T-cell (primary cell): Measurements from ENCODE around the gene NECTIN4. TPM values are rescaled to one million over a fixed set of nuclear protein-coding genes. Genes with fewer than 3 reads are reported as not detected.

ENCODE experiments used
- ATAC-seq, 4 experiments: fragments of 200-7000 bp in 3 of 4; fragments of 150-1000 bp in 1 of 4; cut with Tn5 transposase; replicated peaks in 1 of 4; 1 replicate in 3 of 4; 2 replicates in 1 of 4; pipeline ENCODE4 v1.10.0; 2021; ENCODE audit warnings: moderate library complexity in 3 of 4, mild to moderate bottlenecking in 2 of 4, moderate number of reproducible peaks in 1 of 4
- CTCF ChIA-PET, 2 donors: fragments of 300-600 bp; sonication (Branson Sonifier 250); formaldehyde crosslinking; loops; one replicate each; lab custom pipeline; 2022; ENCODE audit warnings: antibody characterized with exemption in 2 of 2; lab: Charles Lee
- POLR2A ChIA-PET, 2 donors: fragments of 300-600 bp; sonication (Branson Sonifier 250); formaldehyde crosslinking; loops; one replicate each; lab custom pipeline; 2022; ENCODE audit warnings: antibody characterized with exemption in 2 of 2; lab: Charles Lee
- DNase-seq, 35 experiments: peaks; one replicate each; pipeline versions ENCODE4 v3.0.0 to v3.0.0-alpha.2; 2013 to 2023
- H3K27ac ChIP-seq: one replicate; pipeline ENCODE4 v1.5.1; 2013; ENCODE audit warnings: low read length
- H3K27me3 ChIP-seq, 2 experiments: replicated peaks in 1 of 2; 1 replicate in 1 of 2; 2 replicates in 1 of 2; pipeline versions ENCODE4 v1.6.1 to v1.7.0; 2013; ENCODE audit warnings: low read length in 1 of 2, mixed read lengths in 1 of 2; ENCODE audit not compliant: control insufficient read depth in 2 of 2, insufficient read depth in 2 of 2; ENCODE audit errors: extremely low read depth in 1 of 2
- H3K36me3 ChIP-seq, 2 donors: 1 replicate in 1 of 2; 2 replicates in 1 of 2; pipeline versions ENCODE4 v1.6.1 to v1.7.0; 2013; ENCODE audit warnings: low read length in 1 of 2; ENCODE audit not compliant: control insufficient read depth in 2 of 2, insufficient read depth in 1 of 2; ENCODE audit errors: extremely low read depth in 1 of 2
- H3K4me1 ChIP-seq, 2 experiments: 1 replicate in 1 of 2; 2 replicates in 1 of 2; pipeline versions ENCODE4 v1.6.1 to v1.7.0; 2013; ENCODE audit warnings: low read length in 2 of 2, mixed read lengths in 1 of 2; ENCODE audit not compliant: insufficient read depth in 2 of 2, control insufficient read depth in 1 of 2; ENCODE audit errors: extremely low read depth in 1 of 2
- H3K4me3 ChIP-seq, 2 donors: 1 replicate in 1 of 2; 2 replicates in 1 of 2; pipeline versions ENCODE4 v1.5.1 to v1.7.0; 2013; ENCODE audit warnings: mild to moderate bottlenecking in 2 of 2, low read length in 1 of 2, moderate library complexity in 1 of 2; ENCODE audit not compliant: control insufficient read depth in 1 of 2; ENCODE audit errors: extremely low read depth in 1 of 2
- H3K9me3 ChIP-seq: 2 replicates; pipeline ENCODE4 v1.7.0; 2013
- H3K27ac Mint-ChIP-seq, 2 donors: one replicate each; pipeline ENCODE4 v1.8.0; 2020 to 2021; ENCODE audit warnings: mild to moderate bottlenecking in 2 of 2, mixed read lengths in 2 of 2
- H3K27me3 Mint-ChIP-seq, 2 donors: one replicate each; pipeline ENCODE4 v1.8.0; 2021 to 2022; ENCODE audit warnings: mixed read lengths in 2 of 2
- H3K36me3 Mint-ChIP-seq: one replicate; pipeline ENCODE4 v1.8.0; 2021; ENCODE audit warnings: mixed read lengths
- H3K4me1 Mint-ChIP-seq, 3 donors: one replicate each; pipeline ENCODE4 v1.8.0; 2020 to 2022; ENCODE audit warnings: mixed read lengths in 3 of 3, mild to moderate bottlenecking in 1 of 3
- H3K4me3 Mint-ChIP-seq, 3 donors: one replicate each; pipeline ENCODE4 v1.8.0; 2020 to 2022; ENCODE audit warnings: mild to moderate bottlenecking in 3 of 3, mixed read lengths in 3 of 3, moderate library complexity in 3 of 3
- H3K9me3 Mint-ChIP-seq, 3 donors: one replicate each; pipeline ENCODE4 v1.8.0; 2020 to 2022; ENCODE audit warnings: mixed read lengths in 3 of 3
- WGBS: methylation state at CpG from one replicate; pipeline ENCODE4 v1.1.5; 2013; ENCODE audit warnings: missing lambda C conversion rate; ENCODE audit not compliant: insufficient coverage; 5-methylcytosine and 5-hydroxymethylcytosine counted together
- total RNA-seq, 35 experiments: library from RNA in 6 of 35; stranded (reverse) in 6 of 35; fragments of 120-200 nt in 1 of 35; gene quantifications; one replicate each; pipeline versions ENCODE4 v1.2.1 to v1.2.4 and lab custom pipeline; 2013 to 2026

Gene NECTIN4
- total RNA-seq, 5 donors from 2014 or later (not counting 1 experiment from before 2014, with no cell fraction given) = 0.06 TPM; not detected in 4

- H3K4me3 Mint-ChIP-seq = peak overlapping the region in 2 of 3 donors; percentile 89 to 96
- DNase-seq (no peak), ATAC-seq (no peak)
- peak overlapping the region in 1 of 2 donors; percentile 44 for H3K27ac Mint-ChIP-seq
- no peaks in the 10 kb centered on the region for H3K9me3 ChIP-seq
- no peak overlapping the region for H3K4me3 ChIP-seq
- ChIA-PET POLR2A (interaction anchor here in 1 of 2 donors (1.2 kb wide), 1 partner anchor 10 kb away, joined by 3 read pairs; no protein-coding TSS in a partner anchor), CTCF (no interaction called here)
- peaks cover 9% of the 10 kb centered on the region for H3K36me3 Mint-ChIP-seq
- no peaks in the 10 kb centered on the region for H3K27me3 ChIP-seq
- H3K27me3 Mint-ChIP-seq = no peaks in the 10 kb centered on the region
- peaks cover 5 to 18% of the 10 kb centered on the region in 2 donors for H3K36me3 ChIP-seq
- no peaks in the 10 kb centered on the region for H3K9me3 Mint-ChIP-seq
- no peak overlapping the region for H3K27ac ChIP-seq
- peaks cover 25 to 42% of the 10 kb centered on the region in 2 experiments for H3K4me1 ChIP-seq
- peaks cover 77 to 80% (median 78%) of the 10 kb centered on the region in 3 donors for H3K4me1 Mint-ChIP-seq
- WGBS = 79% methylated on average over 10 of the region's 12 CpGs
Measured at GRCh38 chr1:161115132-161115711, 25.9 kb upstream of the NECTIN4 start.

GRCh38 chr1:161114556-161114955 lies 25.2 kb upstream of the NECTIN4 start:
- H3K27ac ChIP-seq = no peak overlapping the region
- H3K36me3 Mint-ChIP-seq = peaks cover 5% of the 10 kb centered on the region
- peaks cover 4 to 15% of the 10 kb centered on the region in 2 donors for H3K36me3 ChIP-seq
- no peak overlapping the region for H3K4me3 ChIP-seq
- no peaks in the 10 kb centered on the region for H3K27me3 ChIP-seq
- ChIA-PET CTCF (no interaction called here), POLR2A (interaction anchor here (0.7 to 1.2 kb wide), 2 partner anchors 10 to 235 kb away, joined by 3 to 4 read pairs; no protein-coding TSS in a partner anchor)
- H3K27ac Mint-ChIP-seq = no peak overlapping the region
- DNase-seq (no peak), ATAC-seq (no peak)
- no peaks in the 10 kb centered on the region for H3K27me3 Mint-ChIP-seq
- H3K4me1 Mint-ChIP-seq = peaks cover 72 to 73% (median 73%) of the 10 kb centered on the region in 3 donors
- no peaks in the 10 kb centered on the region for H3K9me3 Mint-ChIP-seq
- WGBS = no CpG with 5 or more reads among the region's 2 CpGs
- no peaks in the 10 kb centered on the region for H3K9me3 ChIP-seq
- H3K4me1 ChIP-seq = peaks cover 24 to 36% of the 10 kb centered on the region in 2 experiments
- no peak overlapping the region for H3K4me3 Mint-ChIP-seq

- H3K9me3 ChIP-seq = no peaks in the 10 kb centered on the region
- Mint-ChIP-seq H3K27ac (no peak overlapping the region), H3K27me3 (no peaks in the 10 kb centered on the region), H3K9me3 (no peaks in the 10 kb centered on the region), H3K4me3 (no peak overlapping the region), H3K4me1 (peaks cover 67 to 73% (median 69%) of the 10 kb centered on the region in 3 donors), H3K36me3 (peaks cover 10% of the 10 kb centered on the region)
- peaks cover 18 to 30% of the 10 kb centered on the region in 2 experiments for H3K4me1 ChIP-seq
- DNase-seq (no peak), ATAC-seq (no peak)
- 50% methylated on average over 1 of the region's 1 CpG for WGBS
- peaks cover 4 to 15% of the 10 kb centered on the region in 2 donors for H3K36me3 ChIP-seq
- H3K27me3 ChIP-seq = no peaks in the 10 kb centered on the region
- no peak overlapping the region for H3K4me3 ChIP-seq
- POLR2A ChIA-PET = interaction anchor here in 1 of 2 donors (1.2 kb wide), 1 partner anchor 9 kb away, joined by 3 read pairs; no protein-coding TSS in a partner anchor
- no peak overlapping the region for H3K27ac ChIP-seq
- CTCF ChIA-PET = no interaction called here
Measured at GRCh38 chr1:161113915-161114314, 24.6 kb upstream of the NECTIN4 start.

- POLR2A ChIA-PET = interaction anchor here in 1 of 2 donors (0.7 kb wide), 1 partner anchor 21 kb away, joined by 3 read pairs; the partner anchor contains the start of gene DEDD
- no peak for DNase-seq
- CTCF ChIA-PET = no interaction called here
- Mint-ChIP-seq H3K27me3 (no peaks in the 10 kb centered on the region), H3K36me3 (peaks cover 13% of the 10 kb centered on the region), H3K4me3 (no peak overlapping the region), H3K4me1 (peaks cover 51 to 64% (median 54%) of the 10 kb centered on the region in 3 donors), H3K27ac (no peak overlapping the region), H3K9me3 (no peaks in the 10 kb centered on the region)
- no peaks in the 10 kb centered on the region for H3K27me3 ChIP-seq
- peaks cover 7 to 14% of the 10 kb centered on the region in 2 experiments for H3K4me1 ChIP-seq
- no peak overlapping the region for H3K27ac ChIP-seq
- H3K9me3 ChIP-seq = no peaks in the 10 kb centered on the region
- H3K4me3 ChIP-seq = no peak overlapping the region
- WGBS = no CpG with 5 or more reads among the region's 2 CpGs
- ATAC-seq = no peak
- H3K36me3 ChIP-seq = peaks cover 4 to 15% of the 10 kb centered on the region in 2 donors
Measured at GRCh38 chr1:161111527-161111926, 22.2 kb upstream of the NECTIN4 start.

GRCh38 chr1:161111117-161111516 lies 21.8 kb upstream of the NECTIN4 start:
- ChIA-PET POLR2A (no interaction called here), CTCF (no interaction called here)
- no peak for ATAC-seq
- Mint-ChIP-seq H3K4me3 (no peak overlapping the region), H3K4me1 (peaks cover 50 to 64% (median 53%) of the 10 kb centered on the region in 3 donors), H3K27ac (no peak overlapping the region), H3K27me3 (no peaks in the 10 kb centered on the region), H3K36me3 (peaks cover 17% of the 10 kb centered on the region), H3K9me3 (no peaks in the 10 kb centered on the region)
- H3K4me3 ChIP-seq = no peak overlapping the region
- H3K4me1 ChIP-seq = peaks cover 5 to 10% of the 10 kb centered on the region in 2 experiments
- WGBS = 100% methylated on average over 1 of the region's 3 CpGs
- no peak for DNase-seq
- no peak overlapping the region for H3K27ac ChIP-seq
- peaks cover 4 to 15% of the 10 kb centered on the region in 2 donors for H3K36me3 ChIP-seq
- H3K9me3 ChIP-seq = no peaks in the 10 kb centered on the region
- H3K27me3 ChIP-seq = no peaks in the 10 kb centered on the region

GRCh38 chr1:161106431-161106830 lies 17.1 kb upstream of the NECTIN4 start:
- Histone ChIP-seq H3K27ac (no peak overlapping the region), H3K9me3 (no peaks in the 10 kb centered on the region), H3K4me3 (no peak overlapping the region), H3K4me1 (no peaks in the 10 kb centered on the region), H3K36me3 (peaks cover 3 to 17% of the 10 kb centered on the region in 2 donors), H3K27me3 (no peaks in the 10 kb centered on the region)
- ATAC-seq = no peak
- Mint-ChIP-seq H3K9me3 (no peaks in the 10 kb centered on the region), H3K36me3 (peaks cover 28% of the 10 kb centered on the region), H3K27me3 (no peaks in the 10 kb centered on the region), H3K4me1 (peaks cover 17 to 29% (median 19%) of the 10 kb centered on the region in 3 donors), H3K27ac (peak overlapping the region in 1 of 2 donors; percentile 51), H3K4me3 (no peak overlapping the region)
- WGBS = 83% methylated on average over 1 of the region's 1 CpG
- no peak for DNase-seq
- CTCF ChIA-PET = no interaction called here
- POLR2A ChIA-PET = no interaction called here
